NK-92 treated with Interleukin-12 subunit alpha and Interleukin-12 subunit beta, amount 100 ng/mL, for 24 hours (cell line): ENCODE results near the gene ULK4.

Source experiments
- DNase-seq: peaks from one replicate; lab custom pipeline; 2025; lab: John Stamatoyannopoulos, UW

ULK4 gene

GRCh38 chr3:41640076-41640475, 321.8 kb downstream of the ULK4 start:
- no peak for DNase-seq

GRCh38 chr3:41638381-41638780, 323.5 kb downstream of the ULK4 start:
- no peak for DNase-seq

- no peak for DNase-seq
Observed at GRCh38 chr3:41632700-41633099, 329.2 kb downstream of the ULK4 start.

- DNase-seq = no peak
Observed at GRCh38 chr3:41630708-41631107, 331.2 kb downstream of the ULK4 start.

- no peak for DNase-seq
Observed at GRCh38 chr3:41629986-41630385, 331.9 kb downstream of the ULK4 start.

- no peak for DNase-seq
Observed at GRCh38 chr3:41629072-41629471, 332.8 kb downstream of the ULK4 start.

- DNase-seq = no peak
Observed at GRCh38 chr3:41627477-41628087, 334.3 kb downstream of the ULK4 start.

- no peak for DNase-seq
Observed at GRCh38 chr3:41612853-41613252, 349.1 kb downstream of the ULK4 start.

- DNase-seq = no peak
Observed at GRCh38 chr3:41611008-41611407, 350.9 kb downstream of the ULK4 start.

- no peak for DNase-seq
Observed at GRCh38 chr3:41608347-41608746, 353.6 kb downstream of the ULK4 start.

GRCh38 chr3:41603807-41604206, 358.1 kb downstream of the ULK4 start:
- DNase-seq = no peak

GRCh38 chr3:41602121-41602520, 359.8 kb downstream of the ULK4 start:
- DNase-seq = no peak

- no peak for DNase-seq
Observed at GRCh38 chr3:41601404-41601987, 360.4 kb downstream of the ULK4 start.

- no peak for DNase-seq
Observed at GRCh38 chr3:41600616-41601015, 361.3 kb downstream of the ULK4 start.

GRCh38 chr3:41599127-41599484, 362.8 kb downstream of the ULK4 start:
- DNase-seq = no peak

- no peak for DNase-seq
Observed at GRCh38 chr3:41598402-41599126, 363.3 kb downstream of the ULK4 start.

GRCh38 chr3:41593774-41594173, 368.1 kb downstream of the ULK4 start:
- DNase-seq = no peak

- DNase-seq = no peak
Observed at GRCh38 chr3:41592753-41593510, 369.0 kb downstream of the ULK4 start.

GRCh38 chr3:41583014-41583413, 378.9 kb downstream of the ULK4 start:
- DNase-seq = no peak

- DNase-seq = no peak
Observed at GRCh38 chr3:41581700-41582099, 380.2 kb downstream of the ULK4 start.

- DNase-seq = no peak
Observed at GRCh38 chr3:41580274-41580959, 381.5 kb downstream of the ULK4 start.

- no peak for DNase-seq
Observed at GRCh38 chr3:41579861-41580260, 382.0 kb downstream of the ULK4 start.
